GM19372 (cell line): ENCODE measurements around the gene COX7C.
"Not testable (repeated sequence)": the region's sequence is repeated elsewhere in the genome, so short reads cannot be mapped to it uniquely, and the experiment has no call there.

Experiments used
- ATAC-seq: cut with Tn5 transposase; IDR thresholded peaks from one replicate; pipeline ENCODE4 v1.9.1; 2021; ENCODE audit warnings: mild to moderate bottlenecking, low read depth, moderate library complexity; ENCODE audit not compliant: unreplicated experiment

Gene COX7C

GRCh38 chr5:86617756-86618576 lies at the start of gene COX7C:
Gene COX7C, plus strand, starts transcription at chr5:86617941. Its CDS starts 115 bp downstream, at chr5:86618056.
- peak; percentile 97 for ATAC-seq

DNA sequence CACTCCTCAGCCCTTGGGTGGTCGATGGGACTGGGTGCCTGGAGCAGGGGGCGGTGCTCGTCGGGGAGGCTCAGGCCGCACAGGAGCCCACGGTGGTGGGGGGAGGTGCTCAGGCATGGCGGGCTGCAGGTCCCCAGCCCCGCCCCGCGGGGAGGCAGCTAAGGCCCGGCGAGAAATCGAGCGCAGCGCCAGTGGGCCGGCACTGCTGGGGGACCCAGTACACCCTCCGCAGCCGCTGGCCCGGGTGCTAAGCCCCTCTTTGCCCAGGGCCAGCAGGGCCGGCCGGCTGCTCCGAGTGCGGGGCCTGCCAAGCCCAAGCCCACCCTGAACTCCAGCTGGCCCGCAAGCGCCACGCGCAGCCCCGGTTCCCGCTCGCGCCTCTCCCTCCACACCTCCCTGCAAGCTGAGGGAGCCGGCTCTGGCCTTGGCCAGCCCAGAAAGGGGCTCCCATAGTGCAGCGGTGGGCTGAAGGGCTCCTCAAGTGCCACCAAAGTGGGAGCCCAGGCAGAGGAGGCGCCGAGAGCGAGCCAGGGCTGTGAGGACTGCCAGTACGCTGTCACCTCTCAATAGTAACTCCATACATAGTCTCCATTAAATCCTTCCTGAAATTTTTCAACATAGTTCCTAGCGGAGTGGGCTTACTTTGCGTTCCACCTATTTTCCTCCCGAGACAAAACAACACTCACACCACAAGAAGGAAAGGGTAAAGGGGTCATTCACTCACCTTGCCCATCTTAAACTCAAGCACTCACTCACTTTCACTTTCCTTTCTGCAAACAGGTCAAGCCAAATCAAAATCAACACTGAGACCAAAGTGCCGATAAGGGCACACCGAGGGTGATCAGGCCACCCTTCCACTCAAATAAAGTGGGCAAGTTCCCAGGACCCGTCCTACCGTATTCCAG lies 48.0 kb upstream of the COX7C start:
- not testable (repeated sequence) for ATAC-seq

DNA sequence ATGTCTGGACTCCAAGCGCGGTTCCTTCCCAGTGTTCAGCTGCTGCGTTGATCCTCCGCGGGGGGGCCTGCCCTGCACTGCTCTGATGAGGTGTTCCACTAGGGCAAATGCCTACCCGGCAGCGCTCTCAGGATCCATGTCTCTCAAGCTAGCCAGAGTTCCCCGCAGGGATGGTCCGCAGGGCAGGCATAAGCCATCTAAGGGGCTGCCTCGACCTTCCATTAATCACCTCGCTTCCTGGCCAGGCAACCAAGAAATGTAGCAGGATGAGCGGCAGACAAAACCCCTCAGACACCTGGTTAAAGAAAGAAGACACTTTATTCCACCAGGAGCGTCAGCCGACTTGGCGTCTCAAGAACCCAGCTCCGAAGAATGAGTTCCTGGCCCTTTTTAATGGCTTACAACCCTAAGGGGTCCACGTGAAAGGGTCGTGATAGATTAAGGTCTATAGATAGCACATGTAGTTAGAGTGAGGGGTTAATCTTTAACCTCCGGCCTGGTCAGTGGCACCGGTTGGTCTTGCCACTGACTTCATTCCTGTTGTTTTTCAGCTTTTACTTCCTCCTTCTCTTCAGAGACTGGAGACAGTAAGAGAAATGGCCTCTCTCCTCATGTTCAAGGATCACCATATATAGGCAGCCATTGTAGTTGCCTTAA lies 47.2 kb upstream of the COX7C start:
- no peak for ATAC-seq

DNA sequence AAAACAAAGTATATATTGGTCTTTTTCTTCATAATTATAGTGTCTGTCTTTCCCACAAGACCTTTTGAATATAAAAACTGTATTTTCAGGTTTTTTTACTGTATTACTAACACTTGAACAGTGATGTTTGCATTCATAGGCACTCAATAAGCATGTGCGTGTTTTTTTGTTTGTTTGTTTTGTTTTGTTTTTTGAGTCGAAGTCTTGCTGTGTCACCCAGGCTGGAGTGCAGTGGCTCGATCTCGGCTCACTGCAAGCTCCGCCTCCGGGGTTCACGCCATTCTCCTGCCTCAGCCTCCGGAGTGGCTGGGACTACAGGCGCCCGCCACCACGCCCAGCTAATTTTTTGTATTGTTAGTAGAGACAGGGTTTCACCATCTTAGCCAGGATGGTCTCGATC lies 46.6 kb upstream of the COX7C start:
- not testable (repeated sequence) for ATAC-seq

DNA sequence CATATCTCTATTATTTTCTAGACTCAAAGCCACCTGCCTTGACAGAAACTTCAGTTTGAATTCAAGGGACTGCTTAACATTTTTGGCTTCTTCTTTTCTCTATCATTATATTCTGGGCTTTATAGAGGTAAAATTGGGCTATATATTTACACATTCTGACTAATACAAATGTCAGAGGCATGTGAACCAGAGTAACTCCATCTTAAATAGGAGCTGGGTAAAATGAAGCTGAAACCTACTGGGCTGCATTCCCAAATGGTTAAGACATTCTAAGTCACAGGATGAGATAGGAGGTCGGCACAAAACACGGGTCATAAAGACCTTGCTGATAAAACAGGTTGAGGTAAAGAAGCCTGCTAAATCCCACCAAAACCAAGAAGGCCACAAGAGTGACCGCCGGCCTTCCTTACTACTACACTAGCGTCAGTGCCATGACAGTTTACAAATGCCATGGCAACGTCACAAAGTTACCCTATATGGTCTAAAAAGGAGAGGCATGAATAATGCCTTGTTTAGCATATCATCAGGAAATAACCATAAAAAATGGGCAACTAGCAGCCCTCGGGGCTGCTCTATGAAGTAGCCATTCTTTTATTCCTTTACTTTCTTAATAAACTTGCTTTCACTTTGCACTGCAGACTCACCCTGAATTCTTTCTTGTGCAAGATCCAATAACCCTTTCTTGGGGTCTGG lies 44.8 kb upstream of the COX7C start:
- ATAC-seq: no peak

DNA sequence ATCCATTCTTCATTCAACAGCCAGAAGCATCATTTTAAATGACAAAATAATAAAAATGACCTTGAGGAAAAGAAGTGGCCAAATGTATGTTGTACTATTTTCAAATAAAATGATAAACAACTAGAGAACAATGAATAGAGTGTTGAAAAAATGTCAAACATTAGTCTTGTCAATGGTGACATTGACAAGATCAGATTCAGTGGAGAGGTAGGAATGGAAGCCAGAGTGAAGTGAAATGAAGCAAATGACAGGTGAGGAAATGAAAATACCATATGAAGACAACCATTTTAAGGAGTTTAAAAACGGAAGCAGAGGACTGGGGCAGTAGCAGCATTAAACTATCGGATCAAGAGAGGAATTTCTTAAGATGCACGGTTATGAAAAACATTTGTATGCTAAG lies 38.2 kb upstream of the COX7C start:
- ATAC-seq: no peak

DNA sequence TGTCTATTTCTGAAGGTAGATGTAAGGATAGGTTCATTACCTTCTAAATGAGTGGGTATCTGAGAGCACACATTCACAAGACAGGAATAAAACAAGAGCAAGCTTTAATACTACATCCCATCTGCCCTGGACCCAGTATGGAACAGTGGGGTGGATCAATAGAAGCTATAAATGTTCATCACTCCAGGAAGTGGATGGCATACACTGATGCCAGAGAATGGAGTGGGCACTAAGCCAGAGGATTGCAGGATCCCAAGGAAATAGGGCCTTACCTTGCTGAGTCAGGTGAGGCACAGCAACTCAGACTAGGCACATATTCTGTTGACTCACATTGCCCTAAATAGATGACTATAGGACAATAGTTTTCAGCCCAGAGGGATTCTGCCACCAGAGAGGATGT lies 21.3 kb upstream of the COX7C start:
- no peak for ATAC-seq

GRCh38 chr5:86605881-86606280 lies 11.9 kb upstream of the COX7C start:
- ATAC-seq: no peak

- ATAC-seq: no peak
These were observed 4.3 kb upstream of the COX7C start for GRCh38 chr5:86613455-86613854.

- no peak for ATAC-seq
These were observed 409 bp upstream of the COX7C start for GRCh38 chr5:86617309-86617755.

GRCh38 chr5:86623785-86624483 lies 6.2 kb downstream of the COX7C start:
- no peak for ATAC-seq

- ATAC-seq: no peak
These were observed 7.4 kb downstream of the COX7C start for GRCh38 chr5:86625148-86625547.

DNA sequence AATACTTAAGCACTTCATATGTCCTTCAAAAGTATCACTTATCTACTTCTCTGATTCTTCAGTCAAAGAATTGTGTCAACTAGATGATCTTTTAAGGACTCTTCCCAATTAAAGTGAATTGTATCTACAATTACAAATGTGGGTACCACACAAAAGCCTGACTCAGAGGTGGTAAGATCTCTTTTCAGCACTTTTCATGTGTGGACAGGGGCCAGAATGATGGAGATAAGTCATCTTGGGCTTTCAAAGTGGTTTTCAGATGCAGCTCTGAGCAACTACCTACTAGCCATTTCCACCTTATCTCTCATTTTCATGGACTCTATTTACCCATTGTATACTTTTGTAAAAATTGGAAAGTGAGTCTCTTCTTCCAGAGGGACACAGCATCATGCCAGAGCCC lies 8.4 kb downstream of the COX7C start:
- ATAC-seq: no peak

DNA sequence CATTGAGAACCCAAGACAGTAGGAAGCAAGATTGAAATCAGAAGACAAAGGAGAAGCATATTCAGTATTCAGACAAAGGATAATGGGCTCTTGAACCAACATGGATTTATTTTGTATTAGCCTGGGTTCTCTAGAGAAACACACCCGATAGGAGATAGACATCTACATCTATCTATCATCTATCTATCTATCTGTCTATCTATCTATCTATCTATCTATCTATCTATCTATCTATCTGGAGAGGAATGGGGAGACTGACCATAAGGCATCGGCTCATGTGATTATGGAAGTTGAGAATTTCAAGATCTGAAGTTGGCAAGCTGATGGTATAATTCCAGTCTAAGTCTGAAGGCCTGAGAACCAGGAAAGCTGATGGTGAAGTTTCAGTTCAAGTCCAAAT lies 13.4 kb downstream of the COX7C start:
- no peak for ATAC-seq

DNA sequence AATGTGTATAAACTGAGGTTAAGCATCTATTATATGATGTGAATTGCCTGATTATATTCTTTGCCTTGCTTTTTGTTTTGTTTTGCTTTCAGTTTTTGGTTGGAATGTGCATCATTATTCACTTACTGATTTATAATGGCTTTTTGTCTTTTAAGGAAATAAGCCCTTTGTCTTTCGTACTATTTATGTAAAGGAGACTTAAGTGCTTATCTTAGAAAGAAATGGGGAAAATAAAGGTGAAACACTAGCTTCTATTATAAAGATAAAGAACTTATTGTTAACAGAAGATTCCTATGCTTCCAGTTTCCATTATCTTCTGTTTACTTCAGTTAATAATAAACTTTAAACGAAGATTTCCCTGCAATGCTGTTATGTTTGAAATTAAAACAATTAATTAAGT lies 23.3 kb downstream of the COX7C start:
- ATAC-seq: no peak

- ATAC-seq: no peak
These were observed 27.1 kb downstream of the COX7C start for GRCh38 chr5:86644843-86645242.

DNA sequence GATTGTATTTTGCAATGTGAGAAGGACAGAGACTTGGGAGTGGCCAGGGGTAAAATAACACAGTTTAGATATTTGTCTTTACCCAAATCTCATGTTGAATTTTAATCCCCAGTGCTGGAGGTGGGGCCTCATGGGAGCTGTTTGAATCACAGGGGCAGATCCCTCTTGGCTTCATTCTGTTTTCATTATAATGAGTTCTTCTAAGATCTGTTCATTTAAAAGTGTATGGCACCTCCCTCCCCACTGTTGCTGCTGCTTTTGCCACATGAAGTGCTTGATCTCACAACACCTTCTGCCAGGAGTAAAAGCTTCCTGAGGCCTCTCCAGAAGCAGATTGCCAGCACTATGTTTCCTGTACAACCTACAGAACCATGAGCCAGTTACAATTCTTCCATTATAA lies 28.1 kb downstream of the COX7C start:
- ATAC-seq: no peak

DNA sequence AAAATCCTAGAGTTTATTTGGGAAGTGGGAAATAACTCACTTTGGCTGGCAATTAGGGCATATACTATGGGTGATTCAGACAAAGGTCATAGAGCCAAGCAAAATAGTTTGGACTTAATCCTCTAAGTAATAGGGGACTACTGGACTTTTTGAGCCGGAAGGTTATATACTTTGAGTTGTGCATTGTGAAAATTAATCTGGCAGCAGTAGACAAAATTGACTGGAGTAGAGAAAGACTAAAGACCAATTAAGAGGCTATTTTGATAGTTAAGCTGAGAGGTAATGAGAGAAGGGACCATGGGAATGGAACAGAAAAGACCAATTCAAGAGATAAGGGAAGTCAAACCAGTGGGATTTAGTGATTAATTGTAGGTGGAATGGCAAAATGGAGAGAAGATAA lies 28.9 kb downstream of the COX7C start:
- ATAC-seq: no peak

- ATAC-seq: no peak
These were observed 32.2 kb downstream of the COX7C start for GRCh38 chr5:86649832-86650505.
